Colonic mucosa (tissue), 4 donors: ENCODE measurements around the gene CTU1. TPM values are rescaled to one million over a fixed set of nuclear protein-coding genes. Genes with fewer than 3 reads are reported as not detected.

Experiments used
- DNase-seq: peaks from one replicate; pipeline ENCODE4 v3.0.0-alpha.2; 2020
- H3K27ac ChIP-seq: fragments of 200-600 bp; one replicate; pipeline ENCODE4 v1.8.0; 2021
- H3K27me3 ChIP-seq: fragments of 200-600 bp; one replicate; pipeline ENCODE4 v1.8.0; 2021
- H3K36me3 ChIP-seq: fragments of 200-600 bp; one replicate; pipeline ENCODE4 v1.8.0; 2021
- H3K4me1 ChIP-seq: fragments of 200-600 bp; one replicate; pipeline ENCODE4 v1.8.0; 2021; ENCODE audit warnings: mild to moderate bottlenecking
- H3K4me3 ChIP-seq: fragments of 200-600 bp; one replicate; pipeline ENCODE4 v1.8.0; 2021
- H3K9ac ChIP-seq, 2 donors: one replicate each; pipeline ENCODE4 v1.7.0; 2013; ENCODE audit warnings: control low read depth in 2 of 2, low read depth in 2 of 2, low read length in 2 of 2
- H3K9me3 ChIP-seq: fragments of 200-600 bp; one replicate; pipeline ENCODE4 v1.8.0; 2021
- CTCF ChIP-seq: fragments of 200-600 bp; IDR thresholded peaks from one replicate; pipeline ENCODE4 v1.8.0; 2022; ENCODE audit warnings: antibody characterized with exemption, mild to moderate bottlenecking
- intact Hi-C: fragments of 100-400 bp; cut with DNase I; formaldehyde crosslinking; loops from one replicate; pipeline ENCODE4 v1.14.1; 2022
- total RNA-seq, 2 donors: library from RNA; stranded (reverse); fragmentation: NEBNext Ultra II Directional in 1 of 2; extraction: Animal tissue kit (Norgen Biotek cat#: 25700) in 1 of 2; gene quantifications; one replicate each; pipeline ENCODE4 v1.2.1, GENCODE V29; 2021
- donor health status: healthy.
- donor health status: DM: no; HTN: no; CAD: no.
- donor health status: DM: no; HTN: no; CAD: no.

CTU1 gene
- total RNA-seq, 2 donors from 2014 or later = 6.1 to 11.8 TPM

GRCh38 chr19:51137792-51138425 lies 29.7 kb upstream of the CTU1 start:
- Histone ChIP-seq H3K4me1 (no peaks in the 10 kb centered on the region), H3K9me3 (no peaks in the 10 kb centered on the region), H3K27ac (peak overlapping the region; percentile 40), H3K36me3 (no peaks in the 10 kb centered on the region), H3K4me3 (no peak overlapping the region), H3K27me3 (no peaks in the 10 kb centered on the region), H3K9ac (no peak overlapping the region)
- intact Hi-C loops = no loop called here
- no peak for DNase-seq
- TF ChIP-seq CTCF = no peak

- no peak for DNase-seq
Observed at GRCh38 chr19:51136851-51137551, 28.8 kb upstream of the CTU1 start.

GRCh38 chr19:51135986-51136762 lies 28.0 kb upstream of the CTU1 start:
- no peak overlapping the region for H3K9ac ChIP-seq
- DNase-seq = no peak
- no peaks in the 10 kb centered on the region for H3K36me3 ChIP-seq
- no peaks in the 10 kb centered on the region for H3K4me1 ChIP-seq
- H3K4me3 ChIP-seq = no peak overlapping the region
- TF ChIP-seq CTCF = no peak
- no peaks in the 10 kb centered on the region for H3K27me3 ChIP-seq
- intact Hi-C loops = no loop called here
- H3K27ac ChIP-seq = no peak overlapping the region
- H3K9me3 ChIP-seq = no peaks in the 10 kb centered on the region

More at GRCh38 chr19:51136851-51137551, 28.8 kb upstream of the CTU1 start:
- H3K4me1 ChIP-seq = no peaks in the 10 kb centered on the region
- H3K27ac ChIP-seq = no peak overlapping the region
- no peak overlapping the region for H3K4me3 ChIP-seq
- H3K9me3 ChIP-seq = no peaks in the 10 kb centered on the region
- no peak overlapping the region for H3K9ac ChIP-seq
- H3K27me3 ChIP-seq = no peaks in the 10 kb centered on the region
- no peaks in the 10 kb centered on the region for H3K36me3 ChIP-seq
- intact Hi-C loops = no loop called here
- TF ChIP-seq CTCF = no peak

- no peaks in the 10 kb centered on the region for H3K27me3 ChIP-seq
- TF ChIP-seq CTCF = no peak
- H3K36me3 ChIP-seq = no peaks in the 10 kb centered on the region
- H3K4me3 ChIP-seq = no peak overlapping the region
- H3K27ac ChIP-seq = no peak overlapping the region
- H3K4me1 ChIP-seq = no peaks in the 10 kb centered on the region
- intact Hi-C loops = no loop called here
- H3K9me3 ChIP-seq = no peaks in the 10 kb centered on the region
- H3K9ac ChIP-seq = no peak overlapping the region
- no peak for DNase-seq
Observed at GRCh38 chr19:51135004-51135403, 26.8 kb upstream of the CTU1 start.

- Histone ChIP-seq H3K27me3 (no peaks in the 10 kb centered on the region), H3K9me3 (no peaks in the 10 kb centered on the region), H3K9ac (no peak overlapping the region), H3K4me1 (no peaks in the 10 kb centered on the region), H3K27ac (no peak overlapping the region), H3K36me3 (no peaks in the 10 kb centered on the region), H3K4me3 (no peak overlapping the region)
- intact Hi-C loops = no loop called here
- peak; percentile 32 for DNase-seq
- no peak for TF ChIP-seq CTCF
Observed at GRCh38 chr19:51131780-51132680, 23.8 kb upstream of the CTU1 start.
